Motor neuron (in vitro differentiated cells): ENCODE data around the gene SRGAP2C. TPM values are rescaled to one million over a fixed set of nuclear protein-coding genes. Genes with fewer than 3 reads are reported as not detected.
A peak's percentile ranks its signal among the peaks of the same experiment; 100 is the strongest.
"Not testable (repeated sequence)": the region's sequence is repeated elsewhere in the genome, so short reads cannot be mapped to it uniquely, and the experiment has no call there.

Source experiments
- ATAC-seq, 8 experiments: fragments of 200-7000 bp; cut with Tn5 transposase; replicated peaks in 6 of 8; 2 replicates each; pipeline ENCODE4 v1.8.0; 2021; ENCODE audit warnings: mild to moderate bottlenecking in 8 of 8, moderate library complexity in 8 of 8
- H3K27ac ChIP-seq, 2 donors: fragments of 250-450 bp; sonication (Bioruptor Pico); 2 replicates each; pipeline ENCODE4 v1.9.0; 2021; ENCODE audit warnings: antibody characterized with exemption in 2 of 2, mild to moderate bottlenecking in 2 of 2, moderate library complexity in 1 of 2
- H3K4me1 ChIP-seq, 2 donors: fragments of 250-450 bp; sonication (Bioruptor Pico); replicated peaks in 1 of 2; 2 replicates each; pipeline ENCODE4 v1.6.1; 2021; ENCODE audit warnings: antibody characterized with exemption in 2 of 2, mild to moderate bottlenecking in 2 of 2, moderate library complexity in 1 of 2
- H3K4me3 ChIP-seq, 5 donors: fragments of 250-450 bp; sonication (Bioruptor Pico); 2 replicates each; pipeline ENCODE4 v1.9.0; 2021; ENCODE audit warnings: antibody characterized with exemption in 5 of 5, mild to moderate bottlenecking in 5 of 5, moderate library complexity in 4 of 5
- WGBS, 10 experiments: fragments of 450-650 bp; shearing (Covaris generic); methylation state at CpG; one replicate each; pipeline ENCODE4 v1.0.0; 2022; 5-methylcytosine and 5-hydroxymethylcytosine counted together
- in situ Hi-C, 9 experiments: fragments of 400-800 bp; cut with MboI; loops; one replicate each; pipeline ENCODE4 v1.15.0; 2021; ENCODE audit warnings: low sequenced_read_pairs in 9 of 9, low pct_unique_long_range_greater_than_20kb in 2 of 9; ENCODE audit not compliant: unreplicated experiment in 9 of 9
- total RNA-seq, 8 experiments: library from RNA; unstranded; fragments of 300-600 nt; gene quantifications; 2 replicates each; pipeline versions ENCODE4 v1.2.3 to v1.2.4, GENCODE V29; 2022

SRGAP2C gene
- total RNA-seq, 8 experiments from 2014 or later = 11.4 to 26.6 (median 16.4) TPM

- no CpG with 5 or more reads among the region's 1 CpG for WGBS, 10 experiments
- H3K27ac ChIP-seq, ATAC-seq, H3K4me1 ChIP-seq, H3K4me3 ChIP-seq, in situ Hi-C loops: not testable (repeated sequence)
These were observed 15.5 kb downstream of the SRGAP2C start for GRCh38 chr1:121200232-121200631.

- H3K4me3 ChIP-seq, in situ Hi-C loops: not testable (repeated sequence)
- 40 to 100% (median 96%) methylated on average over 1 to 8 of the region's 13 CpGs; no CpG with 5 or more reads in 5 of the 10 experiments for WGBS, 10 experiments
These were observed 16.5 kb downstream of the SRGAP2C start for GRCh38 chr1:121200985-121201981.

GRCh38 chr1:121202986-121203385, 18.2 kb downstream of the SRGAP2C start:
- H3K27ac ChIP-seq, ATAC-seq, H3K4me1 ChIP-seq, H3K4me3 ChIP-seq, in situ Hi-C loops: not testable (repeated sequence)
- no CpG with 5 or more reads among the region's 3 CpGs for WGBS, 10 experiments

More at GRCh38 chr1:121200985-121201981, 16.5 kb downstream of the SRGAP2C start:
- ATAC-seq = peak in 1 of 8 experiments; percentile 23
- not testable (repeated sequence) for H3K27ac ChIP-seq, H3K4me1 ChIP-seq

GRCh38 chr1:121205786-121206711, 21.3 kb downstream of the SRGAP2C start:
- in situ Hi-C loops = not testable (repeated sequence)

GRCh38 chr1:121207328-121207727, 22.6 kb downstream of the SRGAP2C start:
- peak in 2 of 8 experiments; percentile 64 to 68 for ATAC-seq
- H3K4me1 ChIP-seq, in situ Hi-C loops, H3K27ac ChIP-seq, H3K4me3 ChIP-seq: not testable (repeated sequence)
- no CpG with 5 or more reads among the region's 2 CpGs for WGBS, 10 experiments

More at GRCh38 chr1:121205786-121206711, 21.3 kb downstream of the SRGAP2C start:
- WGBS, 10 experiments = no CpG with 5 or more reads among the region's 8 CpGs
- H3K4me3 ChIP-seq, H3K27ac ChIP-seq, H3K4me1 ChIP-seq: not testable (repeated sequence)
- ATAC-seq = peak in 1 of 8 experiments; percentile 14

GRCh38 chr1:121208375-121208774, 23.6 kb downstream of the SRGAP2C start:
- no CpG with 5 or more reads among the region's 6 CpGs for WGBS, 10 experiments
- in situ Hi-C loops, H3K4me1 ChIP-seq, H3K4me3 ChIP-seq, H3K27ac ChIP-seq: not testable (repeated sequence)
- ATAC-seq = peak in 1 of 8 experiments; percentile 22

GRCh38 chr1:121210778-121211177, 26.0 kb downstream of the SRGAP2C start:
- peak in 2 of 8 experiments; percentile 19 to 45 for ATAC-seq
- H3K4me3 ChIP-seq, H3K27ac ChIP-seq, in situ Hi-C loops, H3K4me1 ChIP-seq: not testable (repeated sequence)
- WGBS, 10 experiments = 100% methylated on average over 1 of the region's 2 CpGs; no CpG with 5 or more reads in 9 of the 10 experiments

GRCh38 chr1:121213491-121213890, 28.7 kb downstream of the SRGAP2C start:
- H3K4me1 ChIP-seq, H3K4me3 ChIP-seq, in situ Hi-C loops, ATAC-seq, H3K27ac ChIP-seq: not testable (repeated sequence)
- no CpG with 5 or more reads among the region's 9 CpGs for WGBS, 10 experiments

- in situ Hi-C loops, H3K4me1 ChIP-seq, H3K4me3 ChIP-seq, H3K27ac ChIP-seq: not testable (repeated sequence)
- peak in 6 of 8 experiments; percentile 43 to 91 (median 68) for ATAC-seq
- WGBS, 10 experiments = no CpG with 5 or more reads among the region's 5 CpGs
These were observed 29.9 kb downstream of the SRGAP2C start for GRCh38 chr1:121214544-121215156.

GRCh38 chr1:121215699-121216417, 31.1 kb downstream of the SRGAP2C start:
- H3K4me1 ChIP-seq, H3K4me3 ChIP-seq, in situ Hi-C loops, H3K27ac ChIP-seq: not testable (repeated sequence)
- peak in 1 of 8 experiments; percentile 28 for ATAC-seq
- WGBS, 10 experiments = no CpG with 5 or more reads among the region's 1 CpG

GRCh38 chr1:121216676-121217075, 31.9 kb downstream of the SRGAP2C start:
- peak in 2 of 8 experiments; percentile 22 to 52 for ATAC-seq

GRCh38 chr1:121221770-121222169, 37.0 kb downstream of the SRGAP2C start:
- ATAC-seq = peak in 2 of 8 experiments; percentile 59 to 60
- H3K4me1 ChIP-seq, H3K27ac ChIP-seq, in situ Hi-C loops, H3K4me3 ChIP-seq: not testable (repeated sequence)
- WGBS, 10 experiments = no CpG with 5 or more reads among the region's 1 CpG

More at GRCh38 chr1:121216676-121217075, 31.9 kb downstream of the SRGAP2C start:
- H3K4me1 ChIP-seq, H3K27ac ChIP-seq, H3K4me3 ChIP-seq, in situ Hi-C loops: not testable (repeated sequence)
- no CpG with 5 or more reads among the region's 1 CpG for WGBS, 10 experiments
